HepG2 (cell line): ENCODE results near the gene MRPL43. TPM values are rescaled to one million over a fixed set of nuclear protein-coding genes. Genes with fewer than 3 reads are reported as not detected.

Source experiments
- ATAC-seq: fragments of 200-7000 bp; cut with Tn5 transposase; 3 replicates; pipeline ENCODE4 v1.9.1; 2020; ENCODE audit warnings: mild to moderate bottlenecking, moderate library complexity
- BruUV-seq: library from RNA; stranded (reverse); fragments of 400-500 nt; replicated peaks from 2 replicates; lab custom pipeline; 2021; lab: Mats Ljungman, UMichigan
- CTCF ChIA-PET: fragments of 300-600 bp; formaldehyde crosslinking; extraction: SDS; loops from one replicate; lab custom pipeline; 2021; ENCODE audit warnings: low total read pairs, inconsistent platforms, low intra/inter-chr PET ratio; lab: Yijun Ruan, JAX
- POLR2A ChIA-PET: fragments of 350-600 bp; sonication (Branson Sonifier 250); formaldehyde crosslinking; loops from one replicate; lab custom pipeline; 2020; ENCODE audit warnings: antibody characterized with exemption, inconsistent platforms; lab: Yijun Ruan, JAX
- DNase-seq: peaks from one replicate; pipeline ENCODE4 v3.0.0-alpha.2; 2015; ENCODE audit warnings: low spot score
- FAIRE-seq: peaks from 3 replicates; lab custom pipeline; 2011; peaks lifted over from hg19 to GRCh38; lab: Jason Lieb, UNC
- H2AFZ ChIP-seq: one replicate; pipeline ENCODE4 v1.6.1; 2011; ENCODE audit warnings: low read length, inconsistent platforms
- H3K27ac ChIP-seq: fragments of 300-600 bp; 3 replicates; pipeline ENCODE4 v1.8.0; 2011; ENCODE audit warnings: mixed run types, mild to moderate bottlenecking, mixed read lengths, low read length, inconsistent platforms; ENCODE audit not compliant: insufficient read depth; ENCODE audit errors: extremely low read length
- H3K27me3 ChIP-seq, 2 experiments: fragments of 200-600 bp in 1 of 2; 2 replicates in 1 of 2; 3 replicates in 1 of 2; pipeline versions ENCODE4 v1.6.0 to v1.8.0; 2011; ENCODE audit warnings: low read length in 2 of 2, mild to moderate bottlenecking in 2 of 2, moderate library complexity in 2 of 2, inconsistent platforms in 1 of 2; ENCODE audit not compliant: insufficient read depth in 2 of 2, control insufficient read depth in 1 of 2
- H3K36me3 ChIP-seq, 2 experiments: fragments of 200-600 bp in 1 of 2; replicated peaks in 1 of 2; 2 replicates in 1 of 2; 3 replicates in 1 of 2; pipeline versions ENCODE4 v1.5.1 to v1.8.0; 2011; ENCODE audit warnings: low read length in 2 of 2, inconsistent platforms in 1 of 2; ENCODE audit not compliant: insufficient read depth in 2 of 2, control insufficient read depth in 1 of 2
- H3K4me1 ChIP-seq: 2 replicates; pipeline ENCODE4 v1.5.1; 2012; ENCODE audit warnings: low read length, inconsistent platforms; ENCODE audit not compliant: insufficient read depth
- H3K4me2 ChIP-seq: 2 replicates; pipeline ENCODE4 v1.6.0; 2011; ENCODE audit warnings: low read depth, low read length, inconsistent platforms
- H3K4me3 ChIP-seq, 3 experiments: fragments of 200-600 bp in 1 of 3; sonication (generic), shearing (Covaris generic) in 1 of 3; replicated peaks in 1 of 3; 2 replicates each; pipeline ENCODE4 v1.5.1; 2011 to 2016; ENCODE audit warnings: low read length in 3 of 3, inconsistent platforms in 2 of 3, low read depth in 2 of 3, mild to moderate bottlenecking in 2 of 3, control low read depth in 1 of 3, mixed read lengths in 1 of 3; ENCODE audit not compliant: insufficient read depth in 1 of 3
- H3K79me2 ChIP-seq: one replicate; pipeline ENCODE4 v1.6.1; 2011; ENCODE audit warnings: low read length, inconsistent platforms; ENCODE audit not compliant: insufficient read depth
- H3K9ac ChIP-seq: 2 replicates; pipeline ENCODE4 v1.6.0; 2011; ENCODE audit warnings: mild to moderate bottlenecking, low read depth, low read length, inconsistent platforms; ENCODE audit not compliant: insufficient read depth
- H3K9me3 ChIP-seq: 2 replicates; pipeline ENCODE4 v1.5.1; 2012; ENCODE audit warnings: mild to moderate bottlenecking, low read length
- H4K20me1 ChIP-seq: 2 replicates; pipeline ENCODE4 v1.6.0; 2011; ENCODE audit warnings: inconsistent platforms, mild to moderate bottlenecking, low read length, moderate library complexity; ENCODE audit not compliant: insufficient read depth
- ARHGAP35 ChIP-seq: sonication (generic); formaldehyde crosslinking; IDR thresholded peaks from 2 replicates; pipeline ENCODE4 v1.9.0; 2022; ENCODE audit warnings: mild to moderate bottlenecking, inconsistent platforms, moderate library complexity, missing genetic modification reagents, borderline replicate concordance
- ARNT2 ChIP-seq: sonication (generic); formaldehyde crosslinking; IDR thresholded peaks from 2 replicates; pipeline ENCODE4 v1.8.0; 2022; ENCODE audit warnings: mild to moderate bottlenecking, low read depth, missing genetic modification reagents, moderate library complexity
- ARNTL ChIP-seq: sonication (generic); formaldehyde crosslinking; IDR thresholded peaks from 2 replicates; pipeline ENCODE4 v1.4.0; 2020; ENCODE audit warnings: mild to moderate bottlenecking, missing genetic modification reagents
- CC2D1A ChIP-seq: sonication (generic); formaldehyde crosslinking; IDR thresholded peaks from 2 replicates; pipeline ENCODE4 v1.8.1; 2023; ENCODE audit warnings: mild to moderate bottlenecking, missing genetic modification reagents
- ELF4 ChIP-seq: sonication (generic); formaldehyde crosslinking; IDR thresholded peaks from 2 replicates; pipeline ENCODE4 v1.5.0; 2020; ENCODE audit warnings: missing genetic modification reagents, mild to moderate bottlenecking, moderate library complexity, borderline replicate concordance
- HDAC1 ChIP-seq: sonication (generic); formaldehyde crosslinking; IDR thresholded peaks from 2 replicates; pipeline ENCODE4 v1.5.1; 2020; ENCODE audit warnings: mild to moderate bottlenecking, missing genetic modification reagents
- HMGA1 ChIP-seq: sonication (generic); formaldehyde crosslinking; conservative IDR thresholded peaks from 2 replicates; pipeline ENCODE4 v1.4.0; 2020; ENCODE audit warnings: missing genetic modification reagents
- HOXA9 ChIP-seq: sonication (generic); formaldehyde crosslinking; IDR thresholded peaks from 2 replicates; pipeline ENCODE4 v1.8.1; 2022; ENCODE audit warnings: missing genetic modification reagents, mild to moderate bottlenecking, moderate library complexity, borderline replicate concordance
- MAF1 ChIP-seq: sonication (generic); formaldehyde crosslinking; IDR thresholded peaks from 2 replicates; pipeline ENCODE4 v1.5.0; 2020; ENCODE audit warnings: missing genetic modification reagents, borderline replicate concordance
- MTF2 ChIP-seq: sonication (generic); formaldehyde crosslinking; IDR thresholded peaks from 2 replicates; pipeline ENCODE4 v1.5.0; 2020; ENCODE audit warnings: missing genetic modification reagents, borderline replicate concordance
- PRMT3 ChIP-seq: sonication (generic); formaldehyde crosslinking; IDR thresholded peaks from 2 replicates; pipeline ENCODE4 v1.8.1; 2022; ENCODE audit warnings: low read depth, mild to moderate bottlenecking, moderate library complexity, missing genetic modification reagents, borderline replicate concordance
- TCF12 ChIP-seq, 2 experiments: fragments of 450-650 bp in 1 of 2; sonication (generic) in 1 of 2; formaldehyde crosslinking in 1 of 2; IDR thresholded peaks; 2 replicates each; pipeline versions ENCODE4 v1.6.1 to v1.8.0; 2017 to 2022; ENCODE audit warnings: antibody characterized with exemption in 1 of 2, mild to moderate bottlenecking in 1 of 2, missing genetic modification reagents in 1 of 2, moderate library complexity in 1 of 2
- ZEB1 ChIP-seq: IDR thresholded peaks from 2 replicates; pipeline ENCODE4 v1.6.1; 2012; ENCODE audit warnings: mild to moderate bottlenecking, low read depth, inconsistent platforms; ENCODE audit not compliant: insufficient replicate concordance
- ZNF138 ChIP-seq: sonication (generic); formaldehyde crosslinking; IDR thresholded peaks from 2 replicates; pipeline ENCODE4 v1.5.0; 2020; ENCODE audit warnings: mild to moderate bottlenecking, low read depth, missing genetic modification reagents
- ZNF20 ChIP-seq: sonication (generic); formaldehyde crosslinking; IDR thresholded peaks from 2 replicates; pipeline ENCODE4 v1.4.0; 2020; ENCODE audit warnings: mild to moderate bottlenecking, moderate library complexity, missing genetic modification reagents
- ZNF207 ChIP-seq: fragments of 450-650 bp; IDR thresholded peaks from 2 replicates; pipeline ENCODE4 v1.6.1; 2016; ENCODE audit warnings: antibody characterized with exemption, borderline replicate concordance
- ZNF550 ChIP-seq: sonication (generic); formaldehyde crosslinking; IDR thresholded peaks from 2 replicates; pipeline ENCODE4 v1.4.0; 2020; ENCODE audit warnings: mild to moderate bottlenecking, missing genetic modification reagents, borderline replicate concordance
- ZNF879 ChIP-seq: sonication (generic); formaldehyde crosslinking; IDR thresholded peaks from 2 replicates; pipeline ENCODE4 v1.8.1; 2023; ENCODE audit warnings: missing genetic modification reagents
- WGBS: methylation state at CpG from one replicate; pipeline ENCODE4 v1.1.6; 2017; ENCODE audit warnings: low lambda C conversion rate; 5-methylcytosine and 5-hydroxymethylcytosine counted together
- in situ Hi-C: cut with HindIII; loops from 2 replicates; pipeline ENCODE4 v1.10.0; 2017; ENCODE audit warnings: low pct_unique_long_range_greater_than_20kb; ENCODE audit not compliant: extremely low pct_ligation_motif_present
- intact Hi-C: fragments of 100-400 bp; cut with micrococcal nuclease; formaldehyde crosslinking; loops from one replicate; pipeline ENCODE4 v1.10.0; 2022; ENCODE audit not compliant: unreplicated experiment
- polyA plus RNA-seq, 8 experiments: library from polyadenylated mRNA; depleted of rRNA in 3 of 8; stranded (reverse) in 7 of 8; unstranded in 1 of 8; fragments of >200 nt; fragmentation: Illumina TruSeq in 4 of 8; extraction: Trizol in 4 of 8; gene quantifications; 2 replicates each; pipeline versions ENCODE4 v1.2.1 to v1.2.3, GENCODE V29; 2011 to 2016; ENCODE audit warnings: low read depth in 4 of 8, missing spikeins in 1 of 8, mixed read lengths in 1 of 8; ENCODE audit not compliant: insufficient read depth in 1 of 8
- total RNA-seq, 5 experiments: library from RNA; depleted of rRNA; stranded (reverse); fragments of >200 nt; fragmentation: Illumina TruSeq; extraction: Trizol; gene quantifications; 2 replicates each; pipeline ENCODE4 v1.2.3, GENCODE V29; 2016; ENCODE audit warnings: low read depth in 1 of 5
- TF ChIP-seq, protein P1 (sequence below): IDR thresholded peaks from 2 replicates; pipeline ENCODE4 v1.6.1; 2016; ENCODE audit warnings: mild to moderate bottlenecking, missing biosample characterization, missing genetic modification reagents
- TF ChIP-seq, protein P2 (sequence below): sonication (generic); formaldehyde crosslinking; IDR thresholded peaks from 2 replicates; pipeline ENCODE4 v1.4.0; 2020; ENCODE audit warnings: missing genetic modification reagents, borderline replicate concordance

MRPL43 gene
- total and polyA plus RNA-seq, 2 of the 13 experiments (the other 11 are each of a cell fraction or from before 2014, with no cell fraction given), result 71.0 to 73.7 TPM

DNA sequence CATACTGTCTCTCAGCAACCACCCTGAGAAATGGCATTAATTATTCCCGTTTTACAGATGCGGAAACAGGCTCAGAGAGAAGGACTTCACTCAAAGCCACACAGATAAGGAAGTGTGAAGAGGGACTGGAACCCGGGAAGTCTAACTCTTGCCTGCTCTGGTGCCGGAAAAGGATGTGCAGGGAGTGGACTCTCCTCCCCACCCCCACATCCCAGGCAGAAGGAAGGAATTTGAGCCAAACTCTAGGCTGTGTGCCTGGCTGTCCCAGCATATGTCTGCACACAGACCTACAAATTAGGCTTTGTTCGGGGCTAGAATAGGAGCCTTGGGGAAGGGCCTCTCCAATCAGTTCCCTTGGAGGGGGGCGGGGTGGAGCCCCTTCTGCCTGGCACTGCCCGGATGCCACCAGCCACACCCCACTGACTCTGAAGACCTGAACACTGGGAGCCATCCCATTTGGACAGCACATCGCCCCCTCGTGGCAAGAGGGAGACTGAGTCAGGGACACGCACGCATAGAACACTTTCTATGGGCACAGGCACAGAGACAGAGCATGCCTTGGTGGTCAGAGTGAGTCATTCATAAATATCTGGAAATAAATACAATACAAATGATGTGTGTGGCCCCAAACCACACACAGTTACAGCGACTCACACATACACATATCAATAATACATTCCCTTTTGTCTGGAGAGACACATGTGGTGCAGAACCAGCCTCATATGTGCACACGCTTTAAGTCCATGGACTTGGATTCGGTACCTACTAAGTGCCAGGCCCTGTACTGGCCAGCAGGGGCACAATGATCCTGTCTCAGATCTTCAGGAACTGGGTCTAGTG, 25.4 kb upstream of the MRPL43 start:
- BruUV-seq, result no TSS peak
- Histone ChIP-seq H4K20me1 (no peaks in the 10 kb centered on the region), H3K4me3 (peak overlapping the region in 1 of 3 experiments; percentile 77; a peak in 2 of 6 replicates), H3K9ac (no peak overlapping the region), H3K36me3 (no peaks in the 10 kb centered on the region), H3K4me1 (peaks cover 75% of the 10 kb centered on the region), H3K9me3 (no peaks in the 10 kb centered on the region), H3K27me3 (no peaks in the 10 kb centered on the region), H2AFZ (no peak overlapping the region), H3K27ac (no peak overlapping the region), H3K79me2 (no peaks in the 10 kb centered on the region), H3K4me2 (peak overlapping the region; percentile 89)
- POLR2A ChIA-PET, result interaction anchor here (1.2 to 7.1 kb wide), 4 partner anchors 13 to 32 kb away, joined by 4 to 124 read pairs (median 6); partner anchors contain the start of genes LZTS2, PDZD7 and SFXN3
- WGBS, result 13% methylated on average over 11 of the region's 14 CpGs
- in situ Hi-C loops (no loop called here), intact Hi-C loops (loop anchor here (1.0 to 5.0 kb wide), 4 partner anchors 14 to 135 kb away; no protein-coding TSS in a partner anchor)
- ATAC-seq (peak; percentile 73), FAIRE-seq (peak; percentile 91), DNase-seq (peak; percentile 89)
- CTCF ChIA-PET, result interaction anchor here (0.6 to 6.1 kb wide), 7 partner anchors 16 to 341 kb away, joined by 3 to 240 read pairs (median 3); partner anchors contain the start of genes LZTS2 and SEMA4G
- TF ChIP-seq, protein P1, sequence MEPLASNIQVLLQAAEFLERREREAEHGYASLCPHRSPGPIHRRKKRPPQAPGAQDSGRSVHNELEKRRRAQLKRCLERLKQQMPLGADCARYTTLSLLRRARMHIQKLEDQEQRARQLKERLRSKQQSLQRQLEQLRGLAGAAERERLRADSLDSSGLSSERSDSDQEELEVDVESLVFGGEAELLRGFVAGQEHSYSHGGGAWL (CRISPR knock-in tag), result no peak
- TF ChIP-seq ZNF207 (no peak), ZNF138 (CRISPR knock-in tag) (no peak), ZNF879 (CRISPR knock-in tag) (no peak), ARHGAP35 (CRISPR knock-in tag) (no peak), ARNTL (CRISPR knock-in tag) (0 out of 2 replicates have a peak, but pooled peaks have one; percentile 40), CC2D1A (no peak), ELF4 (CRISPR knock-in tag) (no peak), ZNF550 (CRISPR knock-in tag) (no peak), TCF12 (IDR thresholded peaks at IDR 0.05) (no peak), TCF12 (CRISPR knock-in tag; IDR thresholded peaks at IDR 0.05) (no peak), HOXA9 (CRISPR knock-in tag) (no peak), HDAC1 (no peak; the same call in 1 of the 2 replicates), PRMT3 (CRISPR knock-in tag) (no peak), MAF1 (CRISPR knock-in tag) (no peak), ZNF20 (CRISPR knock-in tag) (no peak), MTF2 (CRISPR knock-in tag) (no peak), HMGA1 (no peak), ARNT2 (CRISPR knock-in tag) (no peak), ZEB1 (no peak)
- TF ChIP-seq, protein P2, sequence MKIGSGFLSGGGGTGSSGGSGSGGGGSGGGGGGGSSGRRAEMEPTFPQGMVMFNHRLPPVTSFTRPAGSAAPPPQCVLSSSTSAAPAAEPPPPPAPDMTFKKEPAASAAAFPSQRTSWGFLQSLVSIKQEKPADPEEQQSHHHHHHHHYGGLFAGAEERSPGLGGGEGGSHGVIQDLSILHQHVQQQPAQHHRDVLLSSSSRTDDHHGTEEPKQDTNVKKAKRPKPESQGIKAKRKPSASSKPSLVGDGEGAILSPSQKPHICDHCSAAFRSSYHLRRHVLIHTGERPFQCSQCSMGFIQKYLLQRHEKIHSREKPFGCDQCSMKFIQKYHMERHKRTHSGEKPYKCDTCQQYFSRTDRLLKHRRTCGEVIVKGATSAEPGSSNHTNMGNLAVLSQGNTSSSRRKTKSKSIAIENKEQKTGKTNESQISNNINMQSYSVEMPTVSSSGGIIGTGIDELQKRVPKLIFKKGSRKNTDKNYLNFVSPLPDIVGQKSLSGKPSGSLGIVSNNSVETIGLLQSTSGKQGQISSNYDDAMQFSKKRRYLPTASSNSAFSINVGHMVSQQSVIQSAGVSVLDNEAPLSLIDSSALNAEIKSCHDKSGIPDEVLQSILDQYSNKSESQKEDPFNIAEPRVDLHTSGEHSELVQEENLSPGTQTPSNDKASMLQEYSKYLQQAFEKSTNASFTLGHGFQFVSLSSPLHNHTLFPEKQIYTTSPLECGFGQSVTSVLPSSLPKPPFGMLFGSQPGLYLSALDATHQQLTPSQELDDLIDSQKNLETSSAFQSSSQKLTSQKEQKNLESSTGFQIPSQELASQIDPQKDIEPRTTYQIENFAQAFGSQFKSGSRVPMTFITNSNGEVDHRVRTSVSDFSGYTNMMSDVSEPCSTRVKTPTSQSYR, result no peak; the same call in 1 of the 2 replicates
